Stimulated activated CD8-positive, alpha-beta memory T cell treated with anti-CD3 and anti-CD28 coated beads, Interleukin-15, amount 100 ng/mL, for 1 hour (primary cell): Measurements from ENCODE around the gene CASKIN1.

Experiments used
- DNase-seq: peaks from one replicate; pipeline ENCODE4 v3.0.0-alpha.2; 2020; ENCODE audit warnings: low read depth

The CASKIN1 gene

DNA sequence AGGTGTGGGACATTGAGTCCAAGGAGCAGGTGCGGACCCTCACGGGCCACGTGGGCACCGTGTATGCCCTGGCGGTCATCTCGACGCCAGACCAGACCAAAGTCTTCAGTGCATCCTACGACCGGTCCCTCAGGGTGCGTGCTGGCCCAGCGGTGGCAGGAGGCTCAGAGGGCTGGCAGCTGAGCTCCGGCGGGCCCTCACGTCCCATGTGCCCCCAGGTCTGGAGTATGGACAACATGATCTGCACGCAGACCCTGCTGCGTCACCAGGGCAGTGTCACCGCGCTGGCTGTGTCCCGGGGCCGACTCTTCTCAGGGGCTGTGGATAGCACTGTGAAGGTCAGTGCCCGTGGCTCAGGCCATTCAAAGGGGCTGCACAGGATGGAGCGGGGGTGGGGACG, 20.4 kb downstream of the CASKIN1 start:
- no peak for DNase-seq

DNA sequence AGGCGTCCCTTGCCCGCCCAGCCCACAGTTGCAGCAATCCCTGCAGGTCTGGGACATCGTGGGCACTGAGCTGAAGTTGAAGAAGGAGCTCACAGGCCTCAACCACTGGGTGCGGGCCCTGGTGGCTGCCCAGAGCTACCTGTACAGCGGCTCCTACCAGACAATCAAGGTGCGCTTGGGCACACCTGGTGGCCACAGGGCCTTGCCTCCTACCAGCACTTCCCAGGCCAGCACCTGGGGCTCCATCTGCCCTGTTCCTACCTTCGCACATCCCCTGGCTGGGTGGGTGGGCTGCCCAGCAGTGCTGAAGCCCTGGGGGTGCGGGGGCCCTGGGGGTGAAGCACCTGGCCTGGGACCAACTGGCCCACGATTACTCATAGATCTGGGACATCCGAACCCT, 21.0 kb downstream of the CASKIN1 start:
- DNase-seq, result no peak

DNA sequence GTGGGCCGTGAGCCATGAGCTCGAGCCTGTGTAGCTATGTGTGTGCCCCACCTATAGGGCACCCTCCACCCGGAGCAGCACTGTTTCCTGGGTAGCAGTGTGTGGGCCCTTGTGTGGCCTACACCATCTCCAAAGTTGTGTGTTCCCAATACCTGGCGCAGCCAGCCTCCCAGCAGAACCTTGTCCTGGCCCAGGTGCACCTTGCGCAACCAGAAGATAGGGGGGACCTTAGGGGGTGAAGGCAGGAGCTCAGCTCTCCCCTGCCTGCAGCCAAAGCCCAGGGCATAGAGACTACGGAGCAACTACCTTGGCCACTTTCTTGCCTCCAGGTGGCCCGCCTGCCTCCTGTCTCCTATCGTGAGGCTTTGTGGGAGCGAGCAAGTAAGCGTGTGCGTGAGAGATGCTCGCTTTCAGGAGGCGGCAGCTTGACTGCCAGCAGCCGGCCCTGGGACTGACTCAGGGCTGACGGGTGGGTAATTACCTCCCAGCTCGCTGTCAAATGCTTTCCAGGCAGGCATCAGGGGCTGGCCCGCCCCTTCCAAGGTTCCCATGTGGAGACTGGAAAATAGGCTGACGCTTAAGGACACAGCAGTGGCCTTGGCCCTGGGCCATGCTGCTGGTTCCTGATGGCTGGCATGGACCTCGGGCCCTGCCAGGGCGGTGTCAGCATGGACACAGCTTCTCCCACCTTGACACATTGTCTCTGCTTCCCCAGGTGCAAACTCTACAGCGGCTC, 21.8 kb downstream of the CASKIN1 start:
- no peak for DNase-seq

DNA sequence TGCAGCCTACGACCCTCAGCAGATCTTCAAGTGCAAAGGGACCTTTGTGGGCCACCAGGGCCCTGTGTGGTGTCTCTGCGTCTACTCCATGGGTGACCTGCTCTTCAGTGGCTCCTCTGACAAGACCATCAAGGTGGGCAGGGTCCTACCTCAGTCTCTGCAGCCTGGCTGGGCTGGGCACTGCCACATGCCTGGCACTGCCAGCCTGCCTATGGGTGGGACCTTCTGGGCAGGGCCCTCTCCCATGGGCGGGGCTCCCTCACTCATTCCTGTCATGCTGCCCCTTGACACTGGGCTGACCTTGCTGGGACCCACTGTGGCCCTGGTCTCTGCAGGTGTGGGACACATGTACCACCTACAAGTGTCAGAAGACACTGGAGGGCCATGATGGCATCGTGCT, 22.5 kb downstream of the CASKIN1 start:
- DNase-seq, result no peak

DNA sequence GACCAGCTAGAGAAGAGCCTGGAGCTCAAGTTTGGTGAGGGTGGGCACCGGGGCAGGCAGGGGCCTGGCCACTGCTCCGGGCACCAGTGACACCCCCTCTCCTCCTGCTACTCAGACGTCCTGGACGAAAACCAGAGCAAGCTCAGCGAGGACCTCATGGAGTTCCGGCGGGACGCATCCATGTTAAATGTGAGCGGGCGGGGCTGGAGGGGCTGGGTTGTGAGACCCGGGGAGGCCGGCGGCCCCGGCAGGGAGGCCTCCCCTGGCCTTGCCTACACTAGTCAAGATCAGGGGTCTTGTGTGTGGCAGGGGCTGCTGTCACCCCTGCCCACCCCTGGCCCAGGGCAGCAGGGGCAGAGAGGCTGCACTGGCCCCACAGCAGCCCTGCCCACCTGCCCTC, 23.0 kb downstream of the CASKIN1 start:
- no peak for DNase-seq

DNA sequence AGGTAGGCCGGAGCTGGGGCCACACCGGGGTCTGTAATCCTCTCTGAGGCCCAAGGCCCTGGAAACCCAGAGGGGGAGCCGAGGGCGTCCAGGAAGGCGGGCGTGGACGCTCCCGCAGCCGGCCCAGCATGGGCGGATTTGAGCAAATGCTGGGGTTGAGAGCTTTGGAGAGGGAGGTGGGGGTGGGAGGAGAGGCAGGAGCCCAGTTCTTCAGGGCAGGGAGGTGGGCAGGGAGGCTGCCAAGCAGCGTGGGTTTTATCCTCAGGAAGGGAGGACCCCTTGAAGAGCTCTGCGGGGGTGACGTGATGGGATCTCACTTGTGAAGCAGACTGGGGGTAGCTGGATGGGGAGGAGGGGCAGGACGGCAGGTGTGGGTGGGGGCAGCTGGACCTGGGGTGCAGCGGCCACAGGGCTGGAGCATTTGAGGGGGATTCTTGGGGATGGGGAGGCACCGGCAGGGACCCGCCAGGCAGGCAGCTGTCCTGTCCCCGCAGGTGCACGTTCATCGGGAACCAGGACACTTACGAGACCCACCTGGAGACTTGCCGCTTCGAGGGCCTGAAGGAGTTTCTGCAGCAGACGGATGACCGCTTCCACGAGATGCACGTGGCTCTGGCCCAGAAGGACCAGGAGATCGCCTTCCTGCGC, 23.6 kb downstream of the CASKIN1 start:
- DNase-seq, result no peak

DNA sequence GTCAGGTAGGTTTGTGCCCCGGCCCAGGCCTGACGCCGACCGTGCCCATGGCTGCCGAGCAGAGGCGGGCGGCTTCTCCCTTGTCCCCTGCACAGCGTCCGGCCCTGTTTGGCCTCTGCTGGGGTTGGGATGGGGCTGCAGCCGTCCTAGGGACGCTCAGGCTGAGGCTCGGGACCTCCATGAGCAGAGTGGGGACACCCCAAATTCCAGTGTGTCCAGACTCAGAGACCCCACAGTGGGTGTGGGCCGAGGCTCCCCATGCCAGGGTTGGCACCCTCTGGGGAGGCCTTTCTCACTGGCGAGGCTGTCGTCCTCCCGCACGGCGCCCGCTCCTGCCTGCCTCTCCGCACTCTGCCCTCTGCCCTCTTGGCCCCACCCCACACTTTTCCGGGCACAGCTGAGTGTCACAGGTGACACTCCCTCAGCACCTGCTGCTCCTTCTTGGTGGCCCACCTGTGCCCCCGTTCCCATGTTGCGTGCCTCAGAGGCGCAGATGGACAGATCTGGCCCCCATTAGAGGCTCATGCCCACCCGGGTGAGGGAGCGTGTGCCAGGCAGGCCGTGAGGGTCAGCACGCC, 24.7 kb downstream of the CASKIN1 start:
- DNase-seq, result no peak

DNA sequence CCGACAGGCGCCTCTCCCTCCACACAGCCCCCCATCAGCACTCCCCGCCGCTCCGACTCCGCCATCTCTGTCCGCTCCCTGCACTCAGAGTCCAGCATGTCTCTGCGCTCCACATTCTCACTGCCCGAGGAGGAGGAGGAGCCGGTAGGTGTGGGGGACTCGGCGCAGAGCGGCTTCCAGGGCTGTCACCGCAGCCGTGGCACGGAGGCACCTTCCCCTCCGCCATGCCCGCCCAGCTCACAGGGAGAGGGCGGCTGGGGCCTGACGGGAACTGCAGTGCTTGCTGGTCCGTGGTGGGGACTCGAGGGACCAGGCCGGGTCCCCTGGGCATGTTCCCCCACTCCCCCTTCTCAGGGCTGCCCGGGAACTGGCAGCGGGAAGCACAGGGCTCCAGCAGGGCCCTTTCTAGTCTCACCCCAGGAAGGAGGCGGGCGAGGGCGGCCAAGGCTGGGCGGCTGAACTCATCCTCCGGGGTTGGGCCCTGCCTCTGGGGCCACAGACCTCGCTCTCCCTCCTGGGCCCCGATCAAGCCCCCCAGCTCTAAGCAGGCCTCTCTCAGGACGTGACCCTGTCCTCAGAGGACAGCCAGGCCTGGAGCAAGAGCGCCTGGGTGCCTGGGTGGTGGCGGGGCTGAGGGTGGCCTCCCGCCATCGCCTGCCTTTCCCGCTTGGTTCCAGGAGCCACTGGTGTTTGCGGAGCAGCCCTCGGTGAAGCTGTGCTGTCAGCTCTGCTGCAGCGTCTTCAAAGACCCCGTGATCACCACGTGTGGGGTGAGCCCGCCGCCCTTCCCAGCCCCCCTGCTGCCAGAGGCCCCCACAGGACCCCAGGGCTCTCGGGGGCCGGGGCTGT, 25.6 kb downstream of the CASKIN1 start:
- no peak for DNase-seq

DNA sequence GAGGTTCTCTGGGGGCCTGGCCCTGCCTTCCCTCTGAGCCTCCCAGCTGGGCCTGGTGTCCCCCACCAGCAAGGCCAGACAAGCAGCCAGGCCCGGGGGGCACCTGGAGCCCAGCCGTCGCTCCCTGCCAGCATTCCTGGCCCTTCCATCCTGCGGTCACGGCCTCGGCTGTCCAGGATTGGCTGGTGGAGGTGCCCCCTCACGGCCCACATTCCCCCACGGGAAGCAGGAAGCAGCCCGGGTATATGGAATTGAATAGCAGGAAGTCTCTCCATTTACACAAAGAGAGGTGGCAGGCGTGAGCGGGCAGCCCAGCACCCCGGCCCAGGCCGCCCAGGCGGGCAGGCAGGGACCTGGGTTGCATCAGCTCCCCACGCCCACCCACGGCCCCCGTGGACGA, 26.3 kb downstream of the CASKIN1 start:
- DNase-seq, result no peak

DNA sequence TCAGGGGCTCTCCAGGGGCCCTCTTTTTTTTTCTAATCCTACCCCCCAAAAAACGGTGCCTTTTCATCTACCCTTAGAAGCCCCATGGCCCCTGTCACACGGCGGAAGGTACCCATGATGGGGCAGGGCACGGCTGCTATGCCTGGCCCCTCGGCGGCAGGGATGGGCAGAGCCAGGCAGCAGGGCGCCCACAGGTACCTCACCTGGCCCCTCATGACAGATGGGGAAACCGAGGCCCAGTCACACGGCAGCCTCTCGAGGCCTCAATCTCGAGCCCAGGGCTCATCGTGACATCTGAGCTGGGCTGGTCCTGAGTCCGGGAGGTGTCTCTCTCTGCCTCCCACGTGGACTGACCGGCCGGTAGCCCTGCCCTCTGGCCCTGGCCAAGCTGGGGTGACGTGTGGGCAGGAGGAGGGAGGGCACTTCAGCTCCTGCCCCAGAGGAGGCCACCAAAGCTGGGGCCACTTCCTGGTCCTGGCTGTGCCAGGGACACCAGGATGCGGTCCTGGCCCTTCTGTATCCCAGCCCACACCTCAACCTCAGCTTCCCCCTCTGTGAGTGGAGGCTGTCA, 29.3 kb downstream of the CASKIN1 start:
- DNase-seq, result no peak

DNA sequence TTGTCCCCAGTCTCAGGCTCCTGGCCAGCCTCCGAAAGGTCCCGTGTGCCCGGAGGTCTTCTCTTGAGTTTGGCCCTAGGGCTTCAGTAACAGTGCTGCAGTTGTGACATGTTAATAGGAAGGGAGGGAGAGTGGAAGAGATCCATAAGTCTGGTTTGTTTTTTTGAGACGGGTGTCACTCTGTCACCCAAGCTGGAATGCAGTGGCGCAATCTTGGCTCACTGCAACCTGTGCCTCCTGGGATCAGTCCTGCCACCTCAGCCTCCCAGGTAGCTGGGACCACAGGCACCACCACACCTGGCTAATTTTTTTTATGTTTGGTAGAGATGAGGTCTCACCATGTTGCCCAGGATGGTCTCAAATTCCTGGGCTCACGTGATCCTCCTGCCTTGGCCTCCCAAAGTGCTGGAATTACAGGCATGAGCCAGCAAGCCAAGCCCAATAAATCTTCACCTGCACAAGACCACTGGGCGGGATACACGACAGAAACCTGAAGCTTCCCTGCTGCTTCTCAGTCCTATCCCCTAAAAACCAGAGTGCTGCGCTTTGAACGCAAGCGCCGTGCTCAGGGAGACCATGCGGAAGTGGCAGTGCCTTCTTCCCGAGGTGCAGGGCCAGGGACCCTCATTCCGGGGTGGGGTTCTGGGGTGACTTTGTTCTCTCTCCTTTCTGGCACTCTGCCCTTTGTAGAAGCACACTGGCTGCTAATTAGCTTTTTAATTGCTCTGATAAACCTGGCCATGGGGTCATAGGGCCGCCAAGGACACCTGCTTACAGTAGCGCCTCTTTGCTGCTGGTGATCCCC, 29.9 kb downstream of the CASKIN1 start:
- no peak for DNase-seq

DNA sequence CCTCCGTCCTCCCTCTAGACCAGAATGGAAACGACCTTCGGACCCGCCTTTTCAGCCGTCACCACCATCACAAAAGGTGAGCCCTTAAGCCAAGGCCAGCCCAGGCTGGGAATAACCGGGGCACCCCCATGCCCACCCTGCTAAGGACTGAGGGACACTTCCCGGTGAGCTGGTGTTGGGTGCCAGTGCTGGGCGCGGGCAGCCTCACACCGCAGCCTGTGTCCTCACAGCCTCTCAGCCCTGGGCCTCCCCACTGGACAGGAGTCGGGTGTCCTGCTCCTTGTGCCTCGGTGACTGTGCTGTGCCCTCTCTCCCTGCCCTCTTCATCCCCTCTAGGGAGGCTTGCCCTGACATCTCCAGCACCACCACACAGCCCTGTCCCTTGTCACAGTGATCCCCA, 30.5 kb downstream of the CASKIN1 start:
- DNase-seq, result no peak

DNA sequence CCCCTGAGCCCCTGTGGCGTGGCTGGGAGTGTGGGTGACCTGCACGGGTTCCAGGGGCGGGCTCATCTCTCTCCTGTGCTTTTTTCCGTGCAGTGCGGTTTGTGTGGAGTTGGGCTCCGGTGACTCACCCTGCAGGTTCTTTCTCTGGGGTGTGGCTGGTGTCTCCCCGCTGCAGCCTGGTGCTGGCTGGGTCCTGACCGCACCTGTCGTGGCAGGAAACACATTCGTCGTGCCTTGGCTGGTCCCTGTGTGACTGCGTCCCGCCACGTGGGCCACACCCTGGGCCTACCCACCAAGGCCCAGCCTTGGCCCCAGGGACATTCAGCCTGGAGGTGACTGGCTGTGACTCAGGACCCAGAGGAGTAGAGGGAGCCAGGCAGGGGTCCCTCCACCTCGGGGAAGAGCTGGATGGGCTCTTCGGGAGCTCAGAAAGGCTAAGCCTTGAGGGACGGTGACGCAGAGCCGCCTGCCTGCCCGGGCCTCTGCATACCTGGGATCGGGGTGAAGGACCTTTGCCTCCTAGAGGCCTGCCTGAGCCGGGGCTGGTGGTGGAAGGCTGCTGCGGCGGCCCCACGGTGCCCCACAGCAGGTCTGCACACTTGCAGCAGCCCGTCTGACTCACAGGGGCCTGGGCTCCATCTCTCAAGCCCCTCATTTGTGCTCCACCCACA, 33.1 kb downstream of the CASKIN1 start:
- DNase-seq, result no peak

DNA sequence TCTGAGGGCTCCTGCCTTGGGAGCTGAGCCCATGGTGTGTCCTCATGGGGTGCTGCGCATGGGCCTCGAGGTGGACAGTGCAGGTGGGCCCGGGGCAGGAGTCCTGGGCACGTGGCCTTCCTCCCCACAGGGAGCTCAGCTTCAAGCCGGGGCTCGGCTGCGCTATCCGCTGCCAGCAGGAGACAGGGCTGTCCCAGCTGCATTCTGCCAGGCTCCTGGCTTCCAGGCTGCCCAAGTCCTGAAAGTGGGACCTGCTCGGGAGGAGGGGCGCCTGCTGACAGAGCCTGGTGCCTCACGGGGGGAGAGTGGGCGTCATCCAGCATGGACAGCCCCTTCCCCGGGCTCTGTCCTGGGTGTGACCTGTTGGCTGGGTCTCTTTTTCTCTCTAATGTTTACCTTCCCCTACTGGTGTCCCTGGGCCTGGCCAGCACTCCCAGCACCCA, 33.7 kb downstream of the CASKIN1 start:
- DNase-seq, result no peak

DNA sequence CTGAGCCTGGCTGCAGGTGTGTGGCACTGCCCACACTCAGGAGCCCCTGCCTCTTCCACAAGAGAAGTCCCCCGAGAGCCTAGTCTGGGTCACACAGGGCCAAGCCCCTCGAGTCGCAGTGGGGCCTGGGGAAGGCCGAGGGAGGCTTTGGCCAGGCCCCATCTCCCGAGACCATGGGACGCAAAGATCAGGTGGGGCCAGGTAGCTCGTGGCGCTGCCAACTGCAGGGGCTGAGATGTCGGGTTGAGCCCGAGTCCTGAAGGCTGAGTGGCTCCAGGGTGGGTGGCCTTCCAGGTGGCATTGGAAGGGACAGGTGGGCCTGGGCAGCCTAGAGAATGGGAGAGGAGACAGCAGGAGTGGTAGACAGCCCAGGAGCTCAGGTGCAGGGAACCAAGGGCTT, 34.5 kb downstream of the CASKIN1 start:
- DNase-seq, result no peak

DNA sequence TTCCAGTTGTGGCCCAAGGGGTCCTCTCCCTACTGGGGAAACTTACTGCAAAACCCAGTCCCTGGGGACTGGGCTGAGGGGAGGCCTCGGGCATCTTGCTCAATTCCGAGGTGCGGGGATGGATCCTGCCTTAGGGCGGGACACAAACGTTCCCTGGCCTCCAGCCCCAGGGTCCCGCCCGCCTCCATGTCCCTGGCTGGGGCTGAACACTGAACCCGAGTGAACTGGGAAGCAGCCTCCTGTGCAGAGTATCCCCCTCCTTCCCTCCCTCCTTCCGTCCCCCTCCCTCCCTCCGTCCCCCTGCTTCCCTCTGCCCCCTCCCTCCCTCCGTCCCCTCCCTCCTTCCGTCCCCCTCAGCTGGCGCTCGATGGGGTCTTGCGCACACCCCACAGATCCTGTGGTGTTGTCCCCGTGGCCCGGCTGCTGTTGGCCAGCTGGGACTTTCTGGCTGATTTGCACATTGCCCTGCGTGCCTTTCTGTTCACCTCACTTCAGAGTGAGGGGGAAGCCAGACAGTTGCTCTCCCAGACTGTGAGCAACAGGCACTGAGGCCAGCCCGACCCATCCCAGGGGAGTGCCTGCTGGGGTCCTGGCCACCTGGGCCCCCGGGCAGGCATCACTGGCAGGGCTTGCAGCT, 35.4 kb downstream of the CASKIN1 start:
- DNase-seq, result no peak

DNA sequence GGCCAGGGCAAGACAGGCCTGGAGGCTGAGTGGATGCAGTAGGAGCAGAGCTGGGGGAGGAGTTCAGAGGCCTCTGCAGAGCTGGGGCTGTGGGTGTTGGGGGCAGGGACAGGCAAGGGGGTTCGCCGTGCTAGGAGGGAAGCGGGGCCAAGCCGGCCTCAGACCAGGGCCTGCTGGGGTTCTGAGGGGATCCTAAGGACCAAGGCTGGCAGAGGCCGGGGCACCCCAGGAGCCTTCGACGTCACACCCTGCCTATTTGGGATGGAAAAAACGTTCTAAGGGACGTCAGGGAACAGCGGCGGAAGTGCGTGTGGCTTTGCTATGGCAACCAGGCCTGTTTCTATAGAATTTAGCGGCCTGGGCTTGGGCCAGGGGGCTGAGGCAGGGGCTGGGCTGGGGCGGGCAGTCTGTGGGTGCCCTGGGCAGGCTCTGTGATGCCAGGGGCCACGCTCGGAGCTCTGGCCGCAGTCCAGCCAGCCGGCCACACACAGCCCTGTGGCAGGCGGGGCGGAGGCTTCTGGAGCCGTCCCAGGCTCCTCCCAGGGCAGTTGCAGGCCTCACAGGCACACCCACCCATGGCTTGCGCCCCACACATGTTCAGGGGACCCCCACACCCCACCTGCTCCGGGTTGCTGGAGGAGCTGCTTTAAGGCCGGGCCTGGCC, 37.1 kb downstream of the CASKIN1 start:
- no peak for DNase-seq

DNA sequence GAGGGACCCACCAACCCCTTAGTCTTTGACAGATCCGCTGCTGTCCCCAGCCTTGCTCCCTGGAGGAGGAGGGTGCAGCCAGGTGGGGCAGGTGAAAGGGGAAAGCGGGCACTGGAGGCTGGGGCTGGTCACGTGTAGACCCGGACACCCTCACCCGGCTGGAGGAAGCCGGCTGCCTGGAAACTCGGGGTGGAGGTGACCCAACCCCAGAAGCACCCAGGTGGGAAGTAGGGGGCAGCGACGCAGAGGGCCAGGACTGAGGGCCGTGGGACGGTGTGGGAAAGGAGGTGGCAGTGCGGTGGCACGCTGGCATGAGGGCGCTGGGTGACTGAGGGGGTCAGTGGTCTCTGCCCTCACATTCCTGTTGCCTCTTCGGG, 38.2 kb downstream of the CASKIN1 start:
- DNase-seq, result no peak

DNA sequence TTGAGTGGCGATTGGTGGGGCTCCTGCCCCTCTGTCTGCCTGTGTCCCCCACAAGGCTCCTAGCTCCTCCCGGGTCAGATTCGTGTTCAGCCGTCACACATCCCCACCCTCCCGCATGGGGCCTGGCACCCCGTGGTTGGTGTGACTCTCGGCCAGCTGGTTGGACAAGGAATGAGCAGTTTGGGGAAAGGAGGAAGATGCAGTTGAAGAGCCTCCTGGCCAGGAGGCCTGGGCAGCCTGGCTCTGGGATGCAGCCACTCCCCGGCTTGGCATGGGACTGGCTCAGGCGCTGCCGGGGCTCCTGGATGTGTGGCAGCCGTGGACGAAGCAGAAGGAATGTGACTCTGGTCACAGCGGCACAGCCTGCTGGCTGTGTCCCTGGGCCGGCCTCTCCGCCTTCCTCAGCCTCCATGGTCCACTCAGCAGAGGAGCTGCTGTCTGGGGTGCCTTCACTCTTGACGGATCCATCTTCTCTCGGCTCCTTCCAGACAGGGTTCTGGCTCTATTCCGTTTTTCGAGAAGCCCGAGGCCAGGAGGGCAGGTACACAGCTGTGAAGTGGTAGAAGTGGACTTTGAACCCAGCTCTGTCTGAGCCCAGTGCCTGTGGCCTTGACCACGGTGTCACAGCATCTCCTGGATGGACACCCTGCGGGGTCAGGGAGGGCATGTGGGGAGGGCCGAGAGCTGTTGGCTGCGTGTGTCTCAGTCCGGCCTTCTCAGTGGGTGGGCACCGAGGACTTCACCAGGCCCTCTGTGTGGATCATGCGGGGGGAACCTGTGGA, 38.7 kb downstream of the CASKIN1 start:
- no peak for DNase-seq
